HG03159 (cell line): ENCODE measurements around the gene CSMD2.

Experiments
- ATAC-seq: cut with Tn5 transposase; IDR thresholded peaks from one replicate; pipeline ENCODE4 v1.9.1; 2021; ENCODE audit warnings: mild to moderate bottlenecking, moderate library complexity; ENCODE audit not compliant: unreplicated experiment

The CSMD2 gene

DNA sequence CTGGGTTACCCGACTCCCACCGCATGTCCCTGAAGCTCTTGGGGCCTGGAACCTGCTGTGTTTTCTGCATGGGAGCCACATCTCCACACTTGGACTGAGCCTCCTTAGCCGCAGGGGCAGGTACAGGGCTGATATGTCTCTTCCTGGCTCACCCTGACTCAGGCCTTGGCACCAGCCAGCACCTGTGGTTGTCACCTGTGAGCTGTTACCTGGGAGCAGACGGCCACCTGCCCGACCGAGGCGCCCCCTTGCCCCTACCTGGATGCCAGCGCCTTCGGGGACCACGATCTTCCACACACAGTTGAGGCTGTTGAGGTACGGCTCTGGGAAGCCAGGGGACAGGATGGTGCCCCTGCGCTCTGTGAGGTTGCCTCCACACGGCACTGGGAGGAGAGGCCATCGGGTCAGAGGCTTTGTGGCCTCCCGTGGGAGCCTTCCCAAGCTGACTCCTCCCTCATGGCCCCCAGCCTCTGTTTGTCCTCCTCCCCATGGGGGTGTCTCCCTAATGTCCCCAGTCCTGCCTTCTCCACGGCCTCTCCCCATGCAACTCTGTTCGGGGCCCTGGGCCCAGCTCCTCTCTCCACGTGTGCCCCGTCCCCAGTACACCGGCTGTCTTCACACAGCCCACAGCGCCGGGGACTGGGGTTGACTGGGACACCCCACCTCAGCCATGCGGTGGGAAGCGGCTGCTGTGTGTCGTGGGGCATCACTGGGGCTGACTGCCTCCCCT, 540.6 kb downstream of the CSMD2 start:
- ATAC-seq = no peak

DNA sequence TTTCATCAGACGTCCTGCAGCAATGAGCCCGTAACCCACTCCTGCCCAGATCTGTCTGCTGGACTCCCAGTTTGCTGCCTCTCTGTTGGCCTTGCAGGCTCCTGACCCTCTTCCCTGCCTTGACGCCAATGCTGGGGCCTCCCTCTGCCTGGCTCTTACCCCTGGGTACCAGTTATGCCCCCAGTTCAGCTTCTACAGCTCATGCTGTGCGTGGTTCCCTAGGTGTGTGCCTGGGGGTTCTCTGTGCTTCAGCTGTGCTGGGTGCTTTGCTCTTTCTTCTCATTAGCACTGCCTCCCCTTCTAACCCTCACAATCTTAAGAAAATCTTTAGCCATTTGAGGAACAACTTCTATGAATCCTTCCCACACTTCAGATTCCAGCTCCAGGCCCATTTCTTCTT, 541.2 kb downstream of the CSMD2 start:
- no peak for ATAC-seq

DNA sequence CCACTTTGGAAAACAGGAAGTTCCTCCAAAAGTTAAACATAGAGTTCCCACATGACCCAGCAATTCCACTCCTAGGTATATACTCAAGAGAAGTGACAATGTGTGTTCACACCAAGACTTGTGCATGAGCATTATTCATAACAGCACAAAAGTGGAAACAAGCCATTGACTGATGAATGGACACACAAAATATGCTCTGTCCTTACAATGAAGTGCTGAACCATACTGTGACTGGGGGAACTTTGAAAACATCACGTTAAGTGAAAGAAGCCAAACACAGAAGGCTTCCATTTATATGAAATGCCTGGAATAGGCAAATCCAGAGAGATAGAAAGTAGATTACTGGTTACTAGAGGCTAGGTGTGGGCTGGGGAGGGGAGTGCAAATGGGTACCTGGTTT, 542.3 kb downstream of the CSMD2 start:
- ATAC-seq = no peak

DNA sequence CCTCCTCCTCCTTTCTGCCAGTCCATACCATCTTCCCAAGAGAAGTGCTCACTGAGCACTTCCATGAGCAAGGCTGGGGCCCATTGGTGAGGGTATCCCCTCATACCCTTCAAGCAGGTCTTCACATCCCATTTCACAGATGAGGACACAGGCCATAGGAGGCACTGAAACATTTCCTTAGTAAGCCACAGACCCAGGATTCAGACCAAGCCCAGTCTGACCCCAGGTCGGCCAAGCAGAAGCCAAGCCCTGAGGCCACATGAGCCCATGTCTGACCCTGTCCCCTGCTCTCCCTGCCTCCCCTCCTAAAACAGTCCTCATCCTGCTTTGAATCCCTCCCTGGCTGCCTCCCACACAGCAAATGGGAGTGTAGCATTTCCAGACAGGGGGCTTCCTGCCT, 546.4 kb downstream of the CSMD2 start:
- no peak for ATAC-seq

DNA sequence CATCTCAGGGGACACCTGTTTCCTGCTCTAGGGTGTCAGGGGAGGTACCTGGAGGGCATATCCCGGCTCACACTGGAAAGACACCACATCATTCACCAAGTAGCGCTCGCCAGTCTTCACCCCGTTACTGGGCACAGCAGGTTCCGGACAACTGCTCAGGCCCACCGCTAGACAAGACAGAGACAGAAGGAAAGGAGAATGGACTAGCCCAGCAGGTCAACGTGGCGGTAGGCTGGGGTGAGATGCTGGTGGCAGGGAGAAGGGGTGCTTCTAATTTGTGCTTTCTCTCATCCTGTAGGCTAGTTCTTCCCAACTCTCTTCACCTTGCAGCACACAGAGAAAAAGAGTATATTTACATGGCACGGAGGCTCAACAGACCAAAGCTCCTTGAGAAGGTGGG, 547.6 kb downstream of the CSMD2 start:
- ATAC-seq = no peak

DNA sequence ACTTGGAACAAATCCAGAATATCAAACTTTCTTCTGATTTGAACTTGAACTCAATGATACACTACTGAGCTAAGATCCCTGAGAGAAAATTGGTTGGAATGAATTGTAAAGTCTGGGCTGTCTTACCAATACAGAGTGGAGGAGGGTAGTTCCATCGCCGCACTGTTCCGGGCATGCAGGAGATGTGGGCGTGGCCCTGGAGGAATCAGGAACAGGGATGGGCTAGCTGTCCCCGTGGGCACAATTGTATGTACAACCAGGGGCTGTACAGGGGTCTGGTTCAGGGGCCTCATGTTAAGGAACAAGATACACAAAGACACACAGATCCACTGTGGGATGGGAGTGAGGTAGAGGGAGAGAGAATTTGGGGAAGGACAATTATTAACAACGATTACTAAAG, 548.2 kb downstream of the CSMD2 start:
- no peak for ATAC-seq

DNA sequence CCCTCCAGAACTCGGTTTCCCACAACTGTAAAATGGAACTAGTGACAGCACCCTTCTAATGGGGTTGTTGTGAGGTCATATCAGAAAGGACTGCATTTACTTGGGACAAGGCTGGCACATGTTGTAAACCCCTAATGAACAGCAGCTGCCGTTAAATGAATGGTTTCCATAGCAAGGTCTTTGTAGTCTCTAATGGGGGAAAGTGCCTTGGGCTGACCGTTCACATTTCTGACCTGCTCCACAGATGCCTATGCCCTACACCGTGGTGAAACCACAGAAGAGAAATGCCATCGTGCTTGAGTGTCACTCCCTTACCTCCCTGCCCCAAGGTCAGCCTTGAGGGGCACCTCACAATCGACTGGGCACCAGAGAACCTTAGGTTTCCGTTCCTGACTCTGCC, 549.5 kb downstream of the CSMD2 start:
- ATAC-seq = no peak

DNA sequence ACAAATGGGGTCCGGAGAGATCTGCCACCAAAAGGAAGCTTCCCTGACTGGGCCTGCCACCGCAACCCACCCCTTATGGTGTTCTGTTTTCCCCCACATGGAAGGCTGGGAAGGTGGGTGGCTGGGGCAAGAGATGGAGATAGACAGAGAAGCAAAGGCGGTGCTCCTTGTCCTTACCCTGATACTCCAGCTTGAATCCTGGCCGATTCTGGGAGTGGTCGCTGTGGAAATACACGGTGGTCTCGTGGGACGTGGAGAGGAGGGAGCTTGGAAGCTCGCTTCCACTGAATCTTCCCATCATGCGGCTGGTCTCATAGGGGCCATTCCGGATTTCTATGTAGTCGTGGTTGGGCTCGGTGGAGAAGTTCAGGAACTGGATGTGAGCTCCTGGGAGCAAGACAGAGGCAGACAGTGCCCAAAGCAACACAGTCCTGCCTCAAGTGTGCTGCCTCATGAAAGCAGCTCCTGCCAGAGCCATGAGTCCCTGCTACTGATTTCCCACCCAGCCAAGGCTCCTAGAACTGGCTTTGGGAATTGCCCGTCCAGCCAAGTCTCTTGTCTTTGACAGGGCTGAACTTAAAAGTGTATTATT, 554.1 kb downstream of the CSMD2 start:
- no peak for ATAC-seq

DNA sequence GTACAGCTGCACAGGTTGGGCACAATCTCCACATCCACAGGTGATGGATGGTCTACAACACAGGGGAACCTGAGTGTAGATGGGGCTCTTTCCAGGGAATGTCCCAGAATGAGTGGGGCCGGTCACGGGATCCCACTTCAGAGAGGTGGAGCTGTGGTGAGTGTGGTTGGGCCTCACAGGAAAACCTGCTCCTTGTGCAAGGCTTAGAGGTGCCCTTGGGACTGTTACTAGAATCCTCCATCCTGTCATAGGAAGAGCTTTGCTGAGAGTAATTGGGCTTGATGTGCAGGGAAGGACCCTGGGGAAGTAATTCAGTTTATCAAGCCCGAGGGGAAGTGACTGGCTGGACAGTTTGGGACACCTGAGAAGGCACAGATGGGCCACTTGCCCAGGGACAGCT, 554.6 kb downstream of the CSMD2 start:
- no peak for ATAC-seq

DNA sequence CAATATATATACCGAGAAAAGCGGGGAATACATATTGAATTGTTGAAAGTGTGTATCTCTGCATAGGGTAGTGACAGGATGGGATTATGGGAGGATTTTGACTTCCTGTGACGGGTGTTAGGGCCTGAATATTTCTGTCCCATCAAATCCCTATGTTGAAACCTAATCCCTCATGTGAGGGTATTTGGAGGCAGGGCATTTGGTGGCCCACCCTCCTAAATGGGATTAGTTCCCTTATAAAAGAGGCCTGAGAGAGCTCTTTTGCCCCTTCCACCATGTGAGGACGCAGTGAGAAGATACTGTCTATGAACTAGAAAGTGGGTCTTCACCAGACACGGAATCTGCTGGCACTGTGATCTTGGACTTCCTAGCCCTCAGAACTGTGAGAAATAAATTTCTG, 555.3 kb downstream of the CSMD2 start:
- ATAC-seq = no peak

DNA sequence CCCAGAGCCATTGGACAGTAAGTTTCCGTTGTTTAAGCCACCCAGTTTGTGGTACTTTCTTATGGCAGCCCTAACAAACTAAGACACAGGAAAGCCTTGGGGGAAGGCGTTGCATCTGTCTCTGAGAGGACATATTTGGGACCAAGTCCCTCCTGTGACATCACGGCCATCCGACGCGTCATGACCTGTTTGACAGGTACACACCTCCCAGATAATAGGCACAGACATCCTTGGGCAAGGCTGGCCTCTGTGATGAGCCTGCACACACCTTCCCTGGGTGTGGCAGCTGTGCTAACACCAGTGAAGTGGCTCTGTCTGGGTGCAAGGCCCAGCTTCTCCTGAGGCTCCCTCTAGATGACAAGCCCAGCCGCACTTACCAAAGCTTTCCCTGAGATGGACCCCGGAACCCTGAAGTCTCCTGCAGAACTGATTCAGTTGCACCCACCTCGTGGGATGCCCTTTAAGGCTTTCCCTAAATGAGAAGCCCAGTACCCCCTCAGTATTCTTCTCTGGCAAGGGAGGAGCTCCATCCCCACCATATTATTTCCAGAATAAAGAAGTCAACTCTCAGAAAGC, 556.1 kb downstream of the CSMD2 start:
- no peak for ATAC-seq

DNA sequence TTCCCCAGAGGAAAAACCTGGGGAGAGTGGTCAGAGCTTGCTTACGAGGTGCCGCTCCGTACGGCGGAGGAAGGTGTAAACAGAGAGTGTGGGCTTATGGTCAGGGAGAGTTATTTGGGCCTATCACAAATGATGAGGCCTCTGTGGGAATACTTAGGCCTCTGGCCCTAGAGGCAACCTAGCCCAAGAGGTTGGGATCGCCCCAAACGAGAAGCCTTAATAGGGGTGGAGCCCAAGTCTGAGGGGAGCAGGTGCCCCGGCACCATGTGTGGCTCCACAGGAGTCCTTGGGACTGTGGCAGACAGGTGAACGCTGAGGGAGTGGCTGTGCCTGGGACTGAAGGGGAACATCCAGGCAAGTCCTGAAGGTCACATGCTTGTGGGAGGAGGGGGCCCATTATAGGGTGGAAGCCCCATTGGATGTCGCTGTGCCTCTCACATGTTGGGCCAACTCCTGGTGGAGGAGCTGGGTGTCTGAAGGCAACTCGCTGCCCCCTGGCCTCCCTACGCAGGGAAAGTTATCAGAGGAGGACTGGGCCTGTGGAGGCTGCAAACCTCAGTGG, 557.5 kb downstream of the CSMD2 start:
- ATAC-seq = no peak

DNA sequence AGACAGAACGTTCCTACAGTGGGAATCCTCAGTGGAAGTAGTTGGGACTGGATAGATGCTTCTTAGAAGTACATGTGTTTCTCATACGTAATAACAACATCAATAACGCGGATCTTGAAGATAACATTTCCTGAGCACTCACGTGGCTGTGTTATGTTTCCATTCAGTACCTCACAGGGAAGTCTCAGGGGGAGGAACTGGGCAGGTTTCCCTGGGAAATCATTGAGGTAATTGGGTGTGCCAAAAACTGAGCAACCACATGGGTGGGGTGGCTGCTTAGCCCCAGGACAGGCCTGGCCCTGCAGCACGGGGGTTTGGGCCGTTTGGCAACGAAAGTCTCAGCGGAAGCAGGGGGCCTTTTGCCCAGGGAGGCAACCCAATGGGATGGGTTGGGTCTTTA, 558.8 kb downstream of the CSMD2 start:
- ATAC-seq = no peak

DNA sequence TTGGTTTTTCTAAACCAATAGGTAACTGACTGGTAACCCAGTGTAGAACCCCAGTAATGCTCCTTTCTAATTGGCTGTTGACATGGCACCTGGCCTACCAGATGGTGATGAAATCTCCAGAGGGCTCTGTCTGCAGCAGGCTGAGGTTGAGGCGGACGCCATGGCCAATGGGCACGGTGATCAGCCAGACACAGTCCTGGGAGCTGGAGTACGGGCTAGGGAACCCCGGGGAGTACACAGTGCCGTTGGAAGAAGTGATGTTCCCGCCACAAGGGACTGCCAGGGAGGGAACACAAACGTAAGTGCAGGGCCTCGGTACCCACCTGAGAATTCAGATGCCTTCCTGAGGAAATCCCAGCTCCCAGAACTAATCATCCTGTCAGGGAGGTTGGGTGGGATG, 562.8 kb downstream of the CSMD2 start:
- ATAC-seq = no peak

DNA sequence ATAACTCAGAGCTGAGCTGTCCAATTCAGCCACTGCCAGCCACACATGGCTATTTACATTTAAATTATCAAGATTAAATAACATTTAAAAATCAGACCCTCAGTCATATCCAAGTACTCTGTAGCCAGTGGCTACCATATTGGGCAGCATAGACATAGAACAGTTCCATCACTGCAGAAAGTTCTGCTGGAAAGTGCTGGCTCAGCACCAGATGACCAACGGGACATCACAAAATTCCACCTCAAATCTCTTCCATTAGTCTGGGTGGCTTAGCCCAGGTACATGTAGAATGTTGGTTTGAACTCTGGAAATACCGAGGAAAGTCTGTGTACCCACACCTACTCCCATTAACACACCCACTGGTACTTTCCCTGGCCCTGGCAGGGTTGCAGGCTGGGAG, 563.3 kb downstream of the CSMD2 start:
- no peak for ATAC-seq

DNA sequence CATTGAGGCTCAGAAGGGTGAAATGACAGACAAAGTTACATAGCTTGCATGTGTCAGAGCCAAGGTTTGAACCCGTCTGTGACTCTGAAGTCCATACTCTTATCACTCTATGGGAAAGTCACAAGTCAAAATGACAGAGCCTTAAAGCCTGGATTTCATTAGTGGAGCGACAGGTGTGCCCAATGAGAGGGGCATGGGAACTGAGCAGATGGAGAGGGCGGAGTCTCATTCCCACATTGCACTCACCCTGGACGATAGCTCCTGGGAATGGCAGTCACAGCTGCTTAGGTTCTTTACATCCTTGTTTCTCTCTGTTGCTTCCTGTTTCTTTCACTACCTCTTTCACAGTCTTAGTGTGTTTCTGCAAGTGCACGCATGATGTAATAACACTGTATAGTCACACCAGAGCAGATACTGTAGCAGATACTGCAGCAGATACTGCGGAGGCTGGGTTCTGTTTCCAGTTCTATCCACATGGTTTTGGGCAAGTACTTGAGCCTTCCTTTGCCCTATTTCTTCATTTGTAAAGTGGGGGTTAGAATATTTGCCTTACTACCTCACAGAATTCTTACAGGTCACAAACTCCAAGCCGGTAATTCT, 565.4 kb downstream of the CSMD2 start:
- no peak for ATAC-seq

DNA sequence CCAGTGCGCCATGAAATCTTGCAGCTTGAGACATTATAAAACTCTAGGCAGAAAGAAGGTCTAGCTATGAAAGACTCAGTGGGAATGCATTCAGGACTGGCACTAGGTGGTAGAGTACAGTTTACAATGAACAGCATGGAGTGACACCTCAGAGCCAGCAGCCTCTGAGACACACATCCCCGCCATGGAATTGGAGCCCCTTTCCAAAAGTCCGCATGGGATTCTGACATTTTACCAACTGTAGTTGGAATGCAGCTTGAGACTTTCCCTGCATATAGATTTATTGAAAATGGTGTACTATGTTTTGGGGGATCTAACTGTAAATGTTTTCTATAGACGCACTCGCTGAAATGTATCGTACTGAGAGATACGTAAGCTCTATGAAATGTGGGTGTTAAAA, 576.3 kb downstream of the CSMD2 start:
- no peak for ATAC-seq

DNA sequence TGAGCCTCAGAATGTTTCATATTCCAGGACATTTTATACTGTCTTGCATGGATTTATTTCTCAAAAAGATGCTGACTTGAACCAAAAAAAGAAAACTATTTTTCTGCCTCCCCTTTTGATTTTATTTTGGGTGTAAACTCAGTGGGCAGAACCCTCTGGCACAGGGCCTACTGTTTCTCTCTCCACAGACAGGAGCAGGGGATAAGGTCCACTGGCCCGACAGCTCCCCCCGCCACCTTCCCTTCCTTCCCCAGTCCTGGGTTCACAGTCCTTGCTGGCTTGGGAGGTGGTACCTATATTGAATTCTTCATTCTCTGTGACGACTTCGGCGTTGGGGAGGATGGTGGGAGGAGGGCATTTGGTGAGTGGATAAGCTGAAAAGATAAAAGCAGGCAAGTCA, 578.2 kb downstream of the CSMD2 start:
- no peak for ATAC-seq

DNA sequence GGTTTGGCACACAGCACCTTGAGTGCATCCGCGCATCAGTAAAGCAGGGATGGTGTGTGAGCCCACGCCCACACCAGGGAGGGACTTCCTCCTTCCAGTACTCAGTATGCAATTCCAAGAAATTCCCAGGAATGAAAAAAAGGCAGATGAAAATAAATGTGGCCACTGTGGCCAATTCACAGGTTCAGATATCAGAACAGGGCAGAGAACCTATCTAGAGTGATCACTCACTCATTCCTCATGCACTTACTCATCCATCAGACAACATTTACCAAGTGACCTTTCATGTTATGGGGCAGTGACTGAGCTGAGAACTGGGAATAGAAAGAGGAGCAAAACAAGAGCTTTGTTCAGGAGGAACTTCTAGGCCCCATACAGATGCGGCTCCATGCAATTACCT, 578.9 kb downstream of the CSMD2 start:
- ATAC-seq = no peak

DNA sequence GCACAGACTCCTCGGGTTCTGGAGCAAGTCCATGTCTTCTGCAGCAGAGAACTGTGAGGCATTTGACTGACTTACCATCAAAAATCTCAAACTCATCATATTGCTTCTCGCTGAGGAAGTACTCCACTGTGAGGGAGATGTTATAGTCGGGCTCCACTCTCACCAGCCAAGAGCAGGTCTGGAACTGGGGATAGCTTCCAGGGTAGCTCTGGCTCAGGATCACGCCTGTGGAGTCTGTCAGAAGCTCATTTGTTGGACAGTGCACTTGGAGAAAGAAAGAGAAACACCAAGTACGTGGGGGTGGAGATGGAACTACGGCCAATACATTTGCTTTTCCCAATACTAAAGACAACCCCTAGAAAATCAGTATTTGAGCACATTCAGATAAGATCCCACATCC, 581.5 kb downstream of the CSMD2 start:
- ATAC-seq = no peak

DNA sequence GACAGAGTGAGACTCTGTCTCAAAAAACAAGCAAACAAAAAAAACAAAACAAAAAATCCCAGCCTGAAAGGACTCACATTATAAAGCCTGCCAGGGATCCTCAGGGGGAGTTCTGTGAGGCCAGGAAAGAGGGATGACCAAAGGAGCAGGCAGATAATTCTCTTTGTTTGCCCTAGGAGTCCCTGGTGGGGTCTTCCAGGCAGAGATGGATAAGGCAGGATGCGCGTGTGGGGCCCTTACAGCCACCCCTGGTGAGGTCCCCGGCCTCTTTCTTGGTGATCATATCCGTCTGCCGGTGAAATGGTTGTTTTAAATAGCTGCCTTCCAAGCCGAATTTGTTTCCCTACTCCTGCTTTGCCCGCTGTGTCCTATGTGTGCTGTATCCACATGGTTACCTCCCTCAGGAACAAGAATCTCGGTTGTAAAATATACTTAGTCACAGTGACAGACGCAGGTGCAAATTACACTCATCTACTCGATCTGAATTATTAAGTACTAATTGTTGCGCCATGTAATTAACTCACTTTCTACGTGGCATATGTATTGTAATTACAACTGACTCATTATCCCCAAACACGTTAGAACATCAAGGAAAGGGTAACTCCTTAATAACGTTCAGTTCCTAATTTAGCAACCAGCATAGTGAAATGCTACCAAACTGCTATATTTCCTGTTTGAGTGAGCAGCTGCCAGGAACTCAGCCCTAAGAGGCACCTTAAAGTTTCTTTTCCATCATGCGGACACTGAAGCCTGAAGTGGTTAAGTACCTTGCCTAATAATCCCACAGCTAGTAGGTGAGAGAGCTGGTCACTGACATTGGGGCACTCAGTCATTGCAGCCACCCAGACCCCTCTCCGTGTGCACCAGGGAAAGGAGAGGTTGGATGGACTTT, 586.2 kb downstream of the CSMD2 start:
- no peak for ATAC-seq
